Natural killer cell (primary cell): ENCODE measurements around the gene BCR. TPM values are rescaled to one million over a fixed set of nuclear protein-coding genes. Genes with fewer than 3 reads are reported as not detected.
A peak's percentile ranks its signal among the peaks of the same experiment; 100 is the strongest.

Experiments used
- ATAC-seq, 3 donors: fragments of 150-1000 bp in 2 of 3; fragments of 200-7000 bp in 1 of 3; cut with Tn5 transposase; 1 replicate in 1 of 3; 2 replicates in 2 of 3; pipeline ENCODE4 v1.10.0; 2021; ENCODE audit warnings: mild to moderate bottlenecking in 2 of 3, moderate library complexity in 2 of 3
- DNase-seq, 2 donors: peaks; one replicate each; pipeline versions ENCODE4 v3.0.0 to v3.0.0-alpha.2; 2013 to 2021; ENCODE audit warnings: mixed read lengths in 1 of 2
- H3K27ac ChIP-seq: one replicate; pipeline ENCODE4 v1.5.1; 2013; ENCODE audit warnings: mild to moderate bottlenecking, low read length
- H3K27me3 ChIP-seq: one replicate; pipeline ENCODE4 v1.6.1; 2013; ENCODE audit warnings: low read length; ENCODE audit not compliant: control insufficient read depth, insufficient read depth
- H3K36me3 ChIP-seq: one replicate; pipeline ENCODE4 v1.6.1; 2013; ENCODE audit warnings: low read length; ENCODE audit not compliant: control insufficient read depth, insufficient read depth
- H3K4me1 ChIP-seq: one replicate; pipeline ENCODE4 v1.6.1; 2013; ENCODE audit warnings: low read length; ENCODE audit not compliant: control insufficient read depth, insufficient read depth
- H3K4me3 ChIP-seq: one replicate; pipeline ENCODE4 v1.5.1; 2013; ENCODE audit warnings: low read length
- H3K9me3 ChIP-seq: one replicate; pipeline ENCODE4 v1.6.1; 2013; ENCODE audit warnings: low read length; ENCODE audit not compliant: control insufficient read depth, insufficient read depth
- H3K27ac Mint-ChIP-seq, 2 donors: one replicate each; pipeline ENCODE4 v1.8.0; 2022; ENCODE audit warnings: mild to moderate bottlenecking in 2 of 2, mixed read lengths in 2 of 2, moderate library complexity in 1 of 2
- H3K27me3 Mint-ChIP-seq, 2 donors: one replicate each; pipeline ENCODE4 v1.8.0; 2022; ENCODE audit warnings: low read depth in 2 of 2, mixed read lengths in 2 of 2
- H3K36me3 Mint-ChIP-seq: one replicate; pipeline ENCODE4 v1.8.0; 2022; ENCODE audit warnings: mixed read lengths
- H3K4me1 Mint-ChIP-seq, 2 donors: one replicate each; pipeline ENCODE4 v1.8.0; 2022; ENCODE audit warnings: mixed read lengths in 2 of 2
- H3K4me3 Mint-ChIP-seq: one replicate; pipeline ENCODE4 v1.8.0; 2022; ENCODE audit warnings: mild to moderate bottlenecking, moderate library complexity, mixed read lengths
- H3K9me3 Mint-ChIP-seq, 2 donors: one replicate each; pipeline ENCODE4 v1.8.0; 2022; ENCODE audit warnings: mixed read lengths in 2 of 2
- CTCF ChIP-seq: fragments of 200-600 bp; IDR thresholded peaks from one replicate; pipeline ENCODE4 v1.8.0; 2022; ENCODE audit warnings: antibody characterized with exemption
- WGBS: methylation state at CpG from one replicate; pipeline ENCODE4 v1.1.7; 2013; ENCODE audit warnings: missing lambda C conversion rate; ENCODE audit not compliant: insufficient coverage; 5-methylcytosine and 5-hydroxymethylcytosine counted together
- intact Hi-C: fragments of 100-400 bp; cut with micrococcal nuclease; formaldehyde crosslinking; loops from one replicate; pipeline ENCODE4 v1.14.2; 2022
- total RNA-seq, 4 donors: library from RNA; stranded (reverse); fragments of 120-200 nt in 1 of 4; gene quantifications; one replicate each; pipeline versions ENCODE4 v1.2.3 to v1.2.4, GENCODE V29; 2013 to 2022

Gene BCR
- total RNA-seq, 3 donors from 2014 or later (not counting 1 experiment from before 2014, with no cell fraction given), result 166 to 186 (median 167) TPM

GRCh38 chr22:23211622-23212021, 31.3 kb downstream of the BCR start:
- 95% methylated on average over 3 of the region's 3 CpGs for WGBS
- no peak for ATAC-seq
- peak overlapping the region in 1 of 2 donors; percentile 64 for H3K27ac Mint-ChIP-seq

GRCh38 chr22:23212061-23213021, 32.0 kb downstream of the BCR start:
- no peak overlapping the region for H3K4me3 ChIP-seq
- ATAC-seq (no peak), DNase-seq (no peak)
- peaks cover 62 to 74% of the 10 kb centered on the region in 2 donors for H3K4me1 Mint-ChIP-seq
- H3K36me3 ChIP-seq, result no peaks in the 10 kb centered on the region
- intact Hi-C loops, result no loop called here
- H3K4me1 ChIP-seq, result peaks cover 40% of the 10 kb centered on the region
- no peaks in the 10 kb centered on the region for H3K27me3 Mint-ChIP-seq
- 73% methylated on average over 10 of the region's 10 CpGs for WGBS
- H3K36me3 Mint-ChIP-seq, result no peaks in the 10 kb centered on the region
- H3K9me3 ChIP-seq, result no peaks in the 10 kb centered on the region
- no peak for TF ChIP-seq CTCF
- H3K27ac Mint-ChIP-seq, result peak overlapping the region; percentile 8 to 64
- no peak overlapping the region for H3K27ac ChIP-seq
- no peaks in the 10 kb centered on the region for H3K27me3 ChIP-seq
- no peaks in the 10 kb centered on the region for H3K9me3 Mint-ChIP-seq
- no peak overlapping the region for H3K4me3 Mint-ChIP-seq

More at GRCh38 chr22:23211622-23212021, 31.3 kb downstream of the BCR start:
- no peak for DNase-seq
- no peaks in the 10 kb centered on the region for H3K27me3 Mint-ChIP-seq
- H3K9me3 Mint-ChIP-seq, result no peaks in the 10 kb centered on the region
- Histone ChIP-seq H3K4me1 (peaks cover 32% of the 10 kb centered on the region), H3K27ac (no peak overlapping the region), H3K4me3 (no peak overlapping the region), H3K27me3 (no peaks in the 10 kb centered on the region), H3K36me3 (no peaks in the 10 kb centered on the region), H3K9me3 (no peaks in the 10 kb centered on the region)
- no peaks in the 10 kb centered on the region for H3K36me3 Mint-ChIP-seq
- intact Hi-C loops, result no loop called here
- no peak overlapping the region for H3K4me3 Mint-ChIP-seq
- TF ChIP-seq CTCF, result no peak
- H3K4me1 Mint-ChIP-seq, result peaks cover 55 to 74% of the 10 kb centered on the region in 2 donors

- Mint-ChIP-seq H3K27ac (peak overlapping the region in 1 of 2 donors; percentile 12), H3K27me3 (no peaks in the 10 kb centered on the region), H3K4me3 (no peak overlapping the region), H3K36me3 (no peaks in the 10 kb centered on the region), H3K4me1 (peaks cover 62 to 74% of the 10 kb centered on the region in 2 donors), H3K9me3 (no peaks in the 10 kb centered on the region)
- 87% methylated on average over 13 of the region's 13 CpGs for WGBS
- Histone ChIP-seq H3K4me1 (peaks cover 40% of the 10 kb centered on the region), H3K36me3 (no peaks in the 10 kb centered on the region), H3K27ac (no peak overlapping the region), H3K4me3 (no peak overlapping the region), H3K9me3 (no peaks in the 10 kb centered on the region), H3K27me3 (no peaks in the 10 kb centered on the region)
- ATAC-seq (no peak), DNase-seq (no peak)
- intact Hi-C loops, result no loop called here
- TF ChIP-seq CTCF, result no peak
These were observed 32.8 kb downstream of the BCR start for GRCh38 chr22:23213022-23213555.
